Stimulated activated CD4-positive, alpha-beta T cell treated with anti-CD3 and anti-CD28 coated beads, Interleukin-15, amount 100 ng/mL, for 24 hours (primary cell): ENCODE measurements around the gene CLASP1.
"Not testable (repeated sequence)": the region's sequence is repeated elsewhere in the genome, so short reads cannot be mapped to it uniquely, and the experiment has no call there.

Experiments
- DNase-seq: peaks from one replicate; pipeline ENCODE4 v3.0.0-alpha.2; 2020

Gene CLASP1

GRCh38 chr2:121659933-121660332, 10.7 kb upstream of the CLASP1 start:
- no peak for DNase-seq

- not testable (repeated sequence) for DNase-seq
Measured at GRCh38 chr2:121658393-121658792, 9.1 kb upstream of the CLASP1 start.

- no peak for DNase-seq
Measured at GRCh38 chr2:121653035-121653434, 3.8 kb upstream of the CLASP1 start.

GRCh38 chr2:121650315-121650930, 1.2 kb upstream of the CLASP1 start:
- DNase-seq, result peak; percentile 30

- DNase-seq, result peak; percentile 96
Measured at GRCh38 chr2:121649596-121650314, 493 bp upstream of the CLASP1 start.

GRCh38 chr2:121648206-121649148, 785 bp downstream of the CLASP1 start:
- peak; percentile 53 for DNase-seq

GRCh38 chr2:121647396-121647795, 1.9 kb downstream of the CLASP1 start:
- no peak for DNase-seq

GRCh38 chr2:121644715-121645114, 4.5 kb downstream of the CLASP1 start:
- DNase-seq, result no peak

GRCh38 chr2:121643877-121644276, 5.4 kb downstream of the CLASP1 start:
- no peak for DNase-seq

GRCh38 chr2:121640380-121641316, 8.6 kb downstream of the CLASP1 start:
- no peak for DNase-seq

GRCh38 chr2:121639846-121640245, 9.4 kb downstream of the CLASP1 start:
- DNase-seq, result not testable (repeated sequence)

GRCh38 chr2:121638333-121638732, 10.9 kb downstream of the CLASP1 start:
- no peak for DNase-seq

- no peak for DNase-seq
Measured at GRCh38 chr2:121635371-121635770, 13.9 kb downstream of the CLASP1 start.

- peak; percentile 25 for DNase-seq
Measured at GRCh38 chr2:121634354-121635307, 14.6 kb downstream of the CLASP1 start.

- DNase-seq, result no peak
Measured at GRCh38 chr2:121633463-121633862, 15.8 kb downstream of the CLASP1 start.

GRCh38 chr2:121627525-121628050, 21.7 kb downstream of the CLASP1 start:
- DNase-seq, result no peak

GRCh38 chr2:121626777-121627524, 22.3 kb downstream of the CLASP1 start:
- DNase-seq, result no peak

- no peak for DNase-seq
Measured at GRCh38 chr2:121625953-121626352, 23.3 kb downstream of the CLASP1 start.

GRCh38 chr2:121617042-121617599, 32.1 kb downstream of the CLASP1 start:
- no peak for DNase-seq

- no peak for DNase-seq
Measured at GRCh38 chr2:121613774-121614173, 35.5 kb downstream of the CLASP1 start.
